ENCODE measurements around the gene ABHD14A. TPM values are rescaled to one million over a fixed set of nuclear protein-coding genes. Genes with fewer than 3 reads are reported as not detected.

The ABHD14A gene
- total and polyA plus RNA-seq, 2 of the 13 experiments (the other 11 are each of a cell fraction or from before 2014, with no cell fraction given): 29.5 to 46.9 TPM

DNA sequence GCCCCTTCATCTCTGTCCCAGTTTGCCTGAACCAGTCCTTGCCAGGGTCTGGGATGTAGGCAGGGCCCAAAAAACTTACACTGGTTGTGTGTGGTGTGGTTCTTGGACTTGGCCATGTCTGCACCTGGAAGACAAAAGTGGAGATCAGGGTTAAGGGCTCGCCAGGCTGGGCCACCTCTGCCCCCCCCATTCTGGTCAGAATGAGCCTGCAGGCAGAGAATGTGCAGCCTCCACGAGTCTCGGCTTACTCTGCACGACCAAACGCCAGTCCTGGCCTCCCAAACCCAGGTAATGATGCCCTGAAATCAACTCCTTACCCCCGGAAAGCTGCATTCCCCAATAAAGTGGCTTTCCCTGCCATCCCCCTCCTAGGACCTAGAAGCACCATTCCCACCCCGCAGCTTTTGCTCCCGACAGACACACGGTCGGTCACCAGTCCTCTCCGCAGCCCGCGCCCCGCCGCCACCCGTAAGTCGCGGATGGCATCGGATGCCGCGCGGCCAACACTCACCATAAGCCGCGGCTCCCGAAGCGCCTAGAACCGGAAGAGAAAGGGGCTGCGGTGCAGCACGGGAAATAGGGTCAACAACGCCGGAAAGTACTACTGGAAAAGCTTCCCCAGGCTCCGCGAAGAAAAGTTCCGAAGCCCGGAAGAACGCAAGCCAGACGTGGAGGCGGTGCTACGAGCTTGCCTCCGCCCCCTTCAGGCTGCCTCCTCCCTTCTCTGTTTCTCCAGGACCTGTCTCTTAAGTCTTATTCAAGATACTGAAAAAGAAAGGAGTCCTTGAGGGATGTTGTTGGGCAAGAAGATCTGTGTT, 20.7 kb downstream of the ABHD14A start, which contains the start of gene RPL29 (continued):
- TF ChIP-seq ZNF687 (CRISPR knock-in tag; IDR thresholded peaks at IDR 0.05): peak; percentile 97
- TF ChIP-seq ARHGAP35 (CRISPR knock-in tag; IDR thresholded peaks at IDR 0.05; ENCODE audit: borderline replicate concordance): no peak
- no peak for TF ChIP-seq RNF2 (conservative IDR thresholded peaks at IDR 0.05; ENCODE audit: low read depth)
- no peak for TF ChIP-seq SMAD1 (CRISPR knock-in tag; IDR thresholded peaks at IDR 0.05; ENCODE audit: borderline replicate concordance, low read depth)
- no peak for TF ChIP-seq ZNF296 (CRISPR knock-in tag; conservative IDR thresholded peaks at IDR 0.05)
- TF ChIP-seq ZBTB2 (CRISPR knock-in tag; IDR thresholded peaks at IDR 0.05; ENCODE audit: low read depth): peak; percentile 83
- TF ChIP-seq RFXANK (CRISPR knock-in tag; IDR thresholded peaks at IDR 0.05): peak; percentile 87; the same call in 1 of the 2 replicates
- no peak for TF ChIP-seq CAMTA2 (CRISPR knock-in tag; IDR thresholded peaks at IDR 0.05; ENCODE audit: borderline replicate concordance)
- peak; percentile 84; the same call in 1 of the 2 replicates for TF ChIP-seq TP53 (CRISPR knock-in tag; conservative IDR thresholded peaks at IDR 0.05)
- peak; percentile 61; the same call in 1 of the 2 replicates for TF ChIP-seq MEIS1 (CRISPR knock-in tag; IDR thresholded peaks at IDR 0.05; ENCODE audit: borderline replicate concordance)
- TF ChIP-seq SMARCC2 (IDR thresholded peaks at IDR 0.05): no peak
- TF ChIP-seq TBP (CRISPR knock-in tag; IDR thresholded peaks at IDR 0.05): no peak
- TF ChIP-seq ZNF230 (CRISPR knock-in tag; IDR thresholded peaks at IDR 0.05): peak; percentile 75; the same call in 1 of the 2 replicates
- TF ChIP-seq RBFOX2 (IDR thresholded peaks at IDR 0.05; ENCODE audit: low read depth, low read length): peak; percentile 99
- peak; percentile 37 for TF ChIP-seq MED8 (CRISPR knock-in tag; IDR thresholded peaks at IDR 0.05; ENCODE audit: insufficient replicate concordance)
- TF ChIP-seq ELF1 (CRISPR knock-in tag; IDR thresholded peaks at IDR 0.05): peak; percentile 98
- peak; percentile 61; the same call in 1 of the 2 replicates for TF ChIP-seq MLXIP (CRISPR knock-in tag; IDR thresholded peaks at IDR 0.05; ENCODE audit: borderline replicate concordance)
- no peak for TF ChIP-seq CHCHD3 (CRISPR knock-in tag; IDR thresholded peaks at IDR 0.05)
- TF ChIP-seq NR3C1 (CRISPR knock-in tag; IDR thresholded peaks at IDR 0.05): no peak
- TF ChIP-seq ZFP41 (CRISPR knock-in tag; IDR thresholded peaks at IDR 0.05; ENCODE audit: borderline replicate concordance): 0 out of 2 replicates have a peak, but pooled peaks have one; percentile 8

Data from HepG2 (cell line).